Liver (tissue), 9 donors: ENCODE results near the gene SLC24A4. TPM values are rescaled to one million over a fixed set of nuclear protein-coding genes. Genes with fewer than 3 reads are reported as not detected.

ENCODE experiments used
- DNase-seq: peaks from one replicate; pipeline ENCODE4 v3.0.0-alpha.2; 2017; ENCODE audit warnings: low spot score
- H3K27ac ChIP-seq, 2 donors: one replicate each; pipeline ENCODE4 v1.7.0; 2013; ENCODE audit warnings: inconsistent platforms in 2 of 2, low read length in 2 of 2, control low read depth in 1 of 2, low read depth in 1 of 2, mild to moderate bottlenecking in 1 of 2
- H3K27me3 ChIP-seq, 4 donors: one replicate each; pipeline versions ENCODE4 v1.6.1 to v1.7.0; 2013; ENCODE audit warnings: low read length in 3 of 4, inconsistent platforms in 1 of 4, mild to moderate bottlenecking in 1 of 4, moderate library complexity in 1 of 4; ENCODE audit not compliant: control insufficient read depth in 4 of 4, insufficient read depth in 4 of 4
- H3K36me3 ChIP-seq, 4 donors: one replicate each; pipeline versions ENCODE4 v1.6.1 to v1.7.0; 2013; ENCODE audit warnings: low read length in 3 of 4, mild to moderate bottlenecking in 3 of 4, low read depth in 1 of 4, moderate library complexity in 1 of 4; ENCODE audit not compliant: control insufficient read depth in 4 of 4, insufficient read depth in 3 of 4
- H3K4me1 ChIP-seq, 4 donors: one replicate each; pipeline versions ENCODE4 v1.6.1 to v1.7.0; 2013; ENCODE audit warnings: low read length in 3 of 4, mild to moderate bottlenecking in 3 of 4, moderate library complexity in 1 of 4; ENCODE audit not compliant: control insufficient read depth in 4 of 4, insufficient read depth in 4 of 4
- H3K4me3 ChIP-seq, 3 donors: one replicate each; pipeline versions ENCODE4 v1.6.1 to v1.7.0; 2013; ENCODE audit warnings: low read length in 3 of 3, control low read depth in 1 of 3, low read depth in 1 of 3, mild to moderate bottlenecking in 1 of 3
- H3K9ac ChIP-seq, 2 donors: one replicate each; pipeline ENCODE4 v1.7.0; 2013; ENCODE audit warnings: low read length in 2 of 2, mild to moderate bottlenecking in 2 of 2, moderate library complexity in 2 of 2, control low read depth in 1 of 2, low read depth in 1 of 2
- H3K9me3 ChIP-seq, 4 donors: one replicate each; pipeline versions ENCODE4 v1.6.1 to v1.7.0; 2013; ENCODE audit warnings: low read length in 3 of 4; ENCODE audit not compliant: control insufficient read depth in 4 of 4
- ATF3 ChIP-seq: IDR thresholded peaks from 2 replicates; pipeline ENCODE4 v1.6.1; 2016; ENCODE audit warnings: antibody characterized with exemption
- CTCF ChIP-seq: fragments of 150-350 bp; IDR thresholded peaks from 2 replicates; pipeline ENCODE4 v1.5.1; 2017; ENCODE audit warnings: improper control_type of control experiment, low read depth, low read length; ENCODE audit not compliant: missing input control
- EGR1 ChIP-seq, 2 donors: IDR thresholded peaks; 2 replicates each; pipeline ENCODE4 v1.6.1; 2016 to 2018; ENCODE audit warnings: antibody characterized with exemption in 2 of 2, low read depth in 2 of 2
- FOXA1 ChIP-seq: IDR thresholded peaks from 2 replicates; pipeline ENCODE4 v1.6.1; 2016; ENCODE audit warnings: antibody characterized with exemption
- FOXA2 ChIP-seq: IDR thresholded peaks from 2 replicates; pipeline ENCODE4 v1.6.1; 2016; ENCODE audit warnings: antibody characterized with exemption
- GABPA ChIP-seq, 2 donors: IDR thresholded peaks in 1 of 2; conservative IDR thresholded peaks in 1 of 2; 2 replicates each; pipeline ENCODE4 v1.6.1; 2016; ENCODE audit warnings: antibody characterized with exemption in 2 of 2, mild to moderate bottlenecking in 1 of 2, moderate library complexity in 1 of 2
- HNF4A ChIP-seq, 2 donors: conservative IDR thresholded peaks; 2 replicates each; pipeline ENCODE4 v1.6.1; 2016; ENCODE audit warnings: antibody characterized with exemption in 2 of 2, mild to moderate bottlenecking in 2 of 2
- HNF4G ChIP-seq: IDR thresholded peaks from 2 replicates; pipeline ENCODE4 v1.6.1; 2016; ENCODE audit warnings: antibody characterized with exemption
- JUND ChIP-seq, 2 donors: IDR thresholded peaks; 2 replicates each; pipeline ENCODE4 v1.6.1; 2016; ENCODE audit warnings: antibody characterized with exemption in 2 of 2
- NR2F2 ChIP-seq: IDR thresholded peaks from 2 replicates; pipeline ENCODE4 v1.6.1; 2016; ENCODE audit warnings: antibody characterized with exemption
- RAD21 ChIP-seq, 2 donors: IDR thresholded peaks; 2 replicates each; pipeline ENCODE4 v1.6.1; 2016; ENCODE audit warnings: antibody characterized with exemption in 2 of 2, mild to moderate bottlenecking in 2 of 2
- RXRA ChIP-seq, 2 donors: IDR thresholded peaks; 2 replicates each; pipeline ENCODE4 v1.6.1; 2017 to 2018; ENCODE audit warnings: antibody characterized with exemption in 2 of 2, mild to moderate bottlenecking in 1 of 2
- SP1 ChIP-seq: IDR thresholded peaks from 2 replicates; pipeline ENCODE4 v1.6.1; 2018; ENCODE audit warnings: antibody characterized with exemption, mild to moderate bottlenecking
- TAF1 ChIP-seq: conservative IDR thresholded peaks from 2 replicates; pipeline ENCODE4 v1.6.1; 2016; ENCODE audit warnings: antibody characterized with exemption, mild to moderate bottlenecking
- YY1 ChIP-seq: IDR thresholded peaks from 2 replicates; pipeline ENCODE4 v1.6.1; 2016; ENCODE audit warnings: antibody characterized with exemption, mild to moderate bottlenecking
- ZBTB33 ChIP-seq: IDR thresholded peaks from 2 replicates; pipeline ENCODE4 v1.6.1; 2016; ENCODE audit warnings: antibody characterized with exemption
- WGBS: extraction: QIAGEN DNeasy Blood & Tissue Kit; methylation state at CpG from one replicate; pipeline ENCODE4 v1.1.7; 2013; 5-methylcytosine and 5-hydroxymethylcytosine counted together
- polyA plus RNA-seq, 2 donors: library from polyadenylated mRNA; stranded (reverse) in 1 of 2; unstranded in 1 of 2; fragments of 200-250 nt in 1 of 2; fragments of >200 nt in 1 of 2; fragmentation: Nextera tagmentation in 1 of 2; extraction: Ambion mirVana in 1 of 2; gene quantifications; one replicate each; pipeline versions ENCODE4 v1.2.1 to v1.2.3, GENCODE V29; 2013 to 2015
- total RNA-seq, 2 donors: library from RNA; depleted of rRNA; stranded (reverse); fragments of >200 nt; gene quantifications; one replicate each; pipeline ENCODE4 v1.2.3, GENCODE V29; 2014
- TF ChIP-seq, protein P1 (sequence below): IDR thresholded peaks from 2 replicates; pipeline ENCODE4 v1.6.1; 2016; ENCODE audit warnings: antibody characterized with exemption
- TF ChIP-seq, protein P2 (sequence below): IDR thresholded peaks from 2 replicates; pipeline ENCODE4 v1.6.1; 2016; ENCODE audit warnings: antibody characterized with exemption, mild to moderate bottlenecking
- donor health status: healthy.
- donor health status: healthy.
- donor health status: healthy.
- donor health status: healthy.
- donor health status: healthy.

Gene SLC24A4
- total and polyA plus RNA-seq, 4 donors: 0.06 to 0.23 (median 0.12) TPM

- TF ChIP-seq HNF4G: no peak
- TF ChIP-seq, protein P1, sequence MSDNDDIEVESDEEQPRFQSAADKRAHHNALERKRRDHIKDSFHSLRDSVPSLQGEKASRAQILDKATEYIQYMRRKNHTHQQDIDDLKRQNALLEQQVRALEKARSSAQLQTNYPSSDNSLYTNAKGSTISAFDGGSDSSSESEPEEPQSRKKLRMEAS: no peak
- TF ChIP-seq FOXA1: no peak
- TF ChIP-seq GABPA (IDR thresholded peaks at IDR 0.05 in 1 of 2, conservative IDR thresholded peaks at IDR 0.05 in 1 of 2): no peak
- no peak for TF ChIP-seq YY1
- no peak for TF ChIP-seq RAD21 (IDR thresholded peaks at IDR 0.05)
- no peak for TF ChIP-seq SP1
- TF ChIP-seq RXRA (IDR thresholded peaks at IDR 0.05): no peak
- TF ChIP-seq ZBTB33: no peak
- no peak for TF ChIP-seq FOXA2
- TF ChIP-seq ATF3: no peak
- TF ChIP-seq TAF1: no peak
- TF ChIP-seq EGR1 (IDR thresholded peaks at IDR 0.05; ENCODE audit: low read depth in 2 of 2): no peak
- no peak for TF ChIP-seq HNF4A (conservative IDR thresholded peaks at IDR 0.05)
- TF ChIP-seq, protein P2, sequence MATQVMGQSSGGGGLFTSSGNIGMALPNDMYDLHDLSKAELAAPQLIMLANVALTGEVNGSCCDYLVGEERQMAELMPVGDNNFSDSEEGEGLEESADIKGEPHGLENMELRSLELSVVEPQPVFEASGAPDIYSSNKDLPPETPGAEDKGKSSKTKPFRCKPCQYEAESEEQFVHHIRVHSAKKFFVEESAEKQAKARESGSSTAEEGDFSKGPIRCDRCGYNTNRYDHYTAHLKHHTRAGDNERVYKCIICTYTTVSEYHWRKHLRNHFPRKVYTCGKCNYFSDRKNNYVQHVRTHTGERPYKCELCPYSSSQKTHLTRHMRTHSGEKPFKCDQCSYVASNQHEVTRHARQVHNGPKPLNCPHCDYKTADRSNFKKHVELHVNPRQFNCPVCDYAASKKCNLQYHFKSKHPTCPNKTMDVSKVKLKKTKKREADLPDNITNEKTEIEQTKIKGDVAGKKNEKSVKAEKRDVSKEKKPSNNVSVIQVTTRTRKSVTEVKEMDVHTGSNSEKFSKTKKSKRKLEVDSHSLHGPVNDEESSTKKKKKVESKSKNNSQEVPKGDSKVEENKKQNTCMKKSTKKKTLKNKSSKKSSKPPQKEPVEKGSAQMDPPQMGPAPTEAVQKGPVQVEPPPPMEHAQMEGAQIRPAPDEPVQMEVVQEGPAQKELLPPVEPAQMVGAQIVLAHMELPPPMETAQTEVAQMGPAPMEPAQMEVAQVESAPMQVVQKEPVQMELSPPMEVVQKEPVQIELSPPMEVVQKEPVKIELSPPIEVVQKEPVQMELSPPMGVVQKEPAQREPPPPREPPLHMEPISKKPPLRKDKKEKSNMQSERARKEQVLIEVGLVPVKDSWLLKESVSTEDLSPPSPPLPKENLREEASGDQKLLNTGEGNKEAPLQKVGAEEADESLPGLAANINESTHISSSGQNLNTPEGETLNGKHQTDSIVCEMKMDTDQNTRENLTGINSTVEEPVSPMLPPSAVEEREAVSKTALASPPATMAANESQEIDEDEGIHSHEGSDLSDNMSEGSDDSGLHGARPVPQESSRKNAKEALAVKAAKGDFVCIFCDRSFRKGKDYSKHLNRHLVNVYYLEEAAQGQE: no peak
- TF ChIP-seq NR2F2: no peak
- no peak for TF ChIP-seq CTCF
- no peak for TF ChIP-seq JUND (IDR thresholded peaks at IDR 0.05)
- no peaks in the 10 kb centered on the region for H3K27me3 ChIP-seq
- no peak overlapping the region for H3K27ac ChIP-seq
- H3K4me3 ChIP-seq: no peak overlapping the region
- 82% methylated on average over 6 of the region's 6 CpGs for WGBS
- H3K36me3 ChIP-seq: no peaks in the 10 kb centered on the region
- H3K9me3 ChIP-seq: no peaks in the 10 kb centered on the region
- no peaks in the 10 kb centered on the region for H3K4me1 ChIP-seq
- no peak overlapping the region for H3K9ac ChIP-seq
- no peak for DNase-seq
Measured at GRCh38 chr14:92336363-92336762, 13.4 kb downstream of the SLC24A4 start.
